Omental fat pad (tissue), 4 donors: ENCODE results near the gene CTDP1. TPM values are rescaled to one million over a fixed set of nuclear protein-coding genes. Genes with fewer than 3 reads are reported as not detected.

Experiments used
- ATAC-seq: fragments of 150-250 bp; one replicate; pipeline ENCODE4 v1.9.1; 2016; ENCODE audit warnings: mild to moderate bottlenecking, moderate library complexity; ENCODE audit not compliant: low FRiP score
- DNase-seq: peaks from one replicate; pipeline ENCODE4 v3.0.0-alpha.2; 2019; ENCODE audit warnings: low spot score
- CTCF ChIP-seq, 3 donors: fragments of 450-650 bp; IDR thresholded peaks; one replicate each; pipeline ENCODE4 v1.5.1; 2016 to 2017; ENCODE audit warnings: antibody characterized with exemption in 3 of 3, mild to moderate bottlenecking in 3 of 3, moderate library complexity in 2 of 3
- total RNA-seq, 4 donors: library from RNA; depleted of rRNA; stranded (reverse); fragments of >200 nt; gene quantifications; one replicate each; pipeline ENCODE4 v1.1.0, GENCODE V29; 2016

CTDP1 gene
- total RNA-seq, 4 donors from 2014 or later: 11.8 to 25.2 (median 16.0) TPM

- TF ChIP-seq CTCF (IDR thresholded peaks at IDR 0.05): no peak
- ATAC-seq (no peak), DNase-seq (no peak)
These were observed 110.6 kb downstream of the CTDP1 start for GRCh38 chr18:79789901-79790890.

- no peak for TF ChIP-seq CTCF (IDR thresholded peaks at IDR 0.05)
- DNase-seq (peak; percentile 62), ATAC-seq (peak; percentile 87)
These were observed 111.7 kb downstream of the CTDP1 start for GRCh38 chr18:79790996-79791972.

GRCh38 chr18:79792096-79792987 is 112.7 kb downstream of the CTDP1 start:
- TF ChIP-seq CTCF (IDR thresholded peaks at IDR 0.05): no peak
- no peak for DNase-seq
- ATAC-seq: no peak

GRCh38 chr18:79792988-79793355 is 113.4 kb downstream of the CTDP1 start:
- ATAC-seq (no peak), DNase-seq (no peak)
- no peak for TF ChIP-seq CTCF (IDR thresholded peaks at IDR 0.05)

GRCh38 chr18:79794846-79795245 is 115.2 kb downstream of the CTDP1 start:
- no peak for TF ChIP-seq CTCF (IDR thresholded peaks at IDR 0.05)
- DNase-seq (no peak), ATAC-seq (no peak)

GRCh38 chr18:79795446-79795845 is 115.8 kb downstream of the CTDP1 start:
- TF ChIP-seq CTCF (IDR thresholded peaks at IDR 0.05): no peak
- no peak for ATAC-seq
- no peak for DNase-seq
